HEK293T (cell line): ENCODE measurements around the gene TRIM41.

Experiments used
- ELF4 ChIP-seq: fragments of 450-650 bp; IDR thresholded peaks from 2 replicates; pipeline ENCODE4 v1.6.1; 2017; ENCODE audit warnings: antibody characterized with exemption
- LEF1 ChIP-seq: fragments of 450-650 bp; IDR thresholded peaks from 2 replicates; pipeline ENCODE4 v1.6.1; 2017; ENCODE audit warnings: mild to moderate bottlenecking, borderline replicate concordance
- TARDBP ChIP-seq: fragments of 450-650 bp; IDR thresholded peaks from 2 replicates; pipeline ENCODE4 v1.6.1; 2016
- ZNF384 ChIP-seq: fragments of 450-650 bp; IDR thresholded peaks from 2 replicates; pipeline ENCODE4 v1.6.1; 2016

DNA sequence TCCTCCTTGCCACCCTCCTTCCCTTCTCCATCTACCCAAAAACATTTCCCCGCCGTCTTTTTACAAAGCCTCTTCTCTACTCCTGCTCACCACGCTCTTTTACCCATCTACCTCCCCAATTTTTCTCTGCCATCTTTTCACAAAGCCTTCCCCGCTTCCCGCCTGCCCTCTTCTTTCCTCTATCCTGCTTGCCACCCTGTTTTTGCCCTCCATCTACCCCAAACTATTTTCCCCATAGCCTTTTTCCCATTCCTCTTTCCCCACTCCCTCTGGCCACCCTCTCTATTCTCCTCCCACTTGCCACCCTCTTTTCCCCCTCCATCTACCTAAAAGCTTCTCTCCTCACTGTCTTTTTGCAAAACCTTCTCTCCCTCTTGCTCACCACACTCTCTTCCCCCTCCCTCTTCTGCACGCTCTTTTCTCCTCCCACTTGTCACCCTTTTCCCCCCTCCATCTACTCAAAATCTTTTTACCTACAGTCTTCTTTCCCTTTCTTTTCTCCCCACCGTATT is 57.2 kb downstream of the TRIM41 start:
- TF ChIP-seq TARDBP (no peak), ELF4 (no peak), ZNF384 (no peak), LEF1 (no peak)
